Breast epithelium (tissue), 4 donors: ENCODE results near the gene MB21D2. TPM values are rescaled to one million over a fixed set of nuclear protein-coding genes. Genes with fewer than 3 reads are reported as not detected.

Source experiments
- DNase-seq, 2 donors: peaks; one replicate each; pipeline ENCODE4 v3.0.0-alpha.2; 2019; ENCODE audit warnings: low spot score in 2 of 2
- H3K27ac ChIP-seq, 2 donors: fragments of 200-600 bp; sonication (generic) in 1 of 2; one replicate each; pipeline ENCODE4 v1.5.1; 2016 to 2019; ENCODE audit warnings: mild to moderate bottlenecking in 1 of 2
- H3K27me3 ChIP-seq, 2 donors: fragments of 200-600 bp; sonication (generic) in 1 of 2; one replicate each; pipeline versions ENCODE4 v1.5.1 to v1.6.0; 2017 to 2019; ENCODE audit warnings: control low read depth in 1 of 2, mild to moderate bottlenecking in 1 of 2
- H3K36me3 ChIP-seq: fragments of 200-600 bp; one replicate; pipeline ENCODE4 v1.5.1; 2019
- H3K4me1 ChIP-seq, 2 donors: fragments of 200-600 bp; sonication (generic); one replicate each; pipeline ENCODE4 v1.5.1; 2016 to 2019; ENCODE audit warnings: control low read depth in 1 of 2
- H3K4me3 ChIP-seq, 3 donors: fragments of 200-600 bp; sonication (generic); 1 replicate in 2 of 3; 2 replicates in 1 of 3; pipeline ENCODE4 v1.5.1; 2016 to 2019; ENCODE audit warnings: mild to moderate bottlenecking in 3 of 3, moderate library complexity in 2 of 3
- H3K9me3 ChIP-seq, 2 donors: fragments of 200-600 bp; sonication (generic) in 1 of 2; one replicate each; pipeline ENCODE4 v1.5.1; 2016 to 2019; ENCODE audit warnings: control low read depth in 1 of 2
- CTCF ChIP-seq, 3 donors: fragments of 450-650 bp; IDR thresholded peaks; one replicate each; pipeline ENCODE4 v1.5.1; 2016 to 2017; ENCODE audit warnings: antibody characterized with exemption in 3 of 3, mild to moderate bottlenecking in 3 of 3, moderate library complexity in 3 of 3
- POLR2A ChIP-seq: fragments of 450-650 bp; IDR thresholded peaks from one replicate; pipeline ENCODE4 v1.6.1; 2016; ENCODE audit warnings: antibody characterized with exemption, mild to moderate bottlenecking, moderate library complexity
- POLR2AphosphoS5 ChIP-seq, 3 donors: sonication (generic); formaldehyde crosslinking; IDR thresholded peaks; one replicate each; pipeline ENCODE4 v1.6.1; 2017; ENCODE audit warnings: antibody characterized with exemption in 3 of 3
- intact Hi-C: fragments of 100-400 bp; cut with DNase I; formaldehyde crosslinking; loops from one replicate; pipeline ENCODE4 v1.15.1; 2023; ENCODE audit warnings: low total_unique reads
- total RNA-seq, 3 donors: library from RNA; depleted of rRNA; stranded (reverse); fragments of >200 nt; gene quantifications; one replicate each; pipeline ENCODE4 v1.1.0, GENCODE V29; 2016

MB21D2 gene
- total RNA-seq, 3 donors from 2014 or later, result 4.0 to 11.9 (median 6.2) TPM

GRCh38 chr3:192835818-192836815 is 81.5 kb downstream of the MB21D2 start:
- Histone ChIP-seq H3K4me1 (no peaks in the 10 kb centered on the region), H3K36me3 (no peaks in the 10 kb centered on the region), H3K9me3 (no peaks in the 10 kb centered on the region), H3K4me3 (no peak overlapping the region), H3K27ac (no peak overlapping the region), H3K27me3 (no peaks in the 10 kb centered on the region)
- no peak for TF ChIP-seq CTCF (IDR thresholded peaks at IDR 0.05)
- TF ChIP-seq POLR2A, result no peak
- no peak for TF ChIP-seq POLR2AphosphoS5 (IDR thresholded peaks at IDR 0.05)
- DNase-seq, result no peak
- intact Hi-C loops, result no loop called here

- no peak overlapping the region for H3K27ac ChIP-seq
- no peaks in the 10 kb centered on the region for H3K27me3 ChIP-seq
- no peak overlapping the region for H3K4me3 ChIP-seq
- no peaks in the 10 kb centered on the region for H3K4me1 ChIP-seq
- intact Hi-C loops, result no loop called here
- TF ChIP-seq CTCF (IDR thresholded peaks at IDR 0.05), result no peak
- no peak for TF ChIP-seq POLR2A
- TF ChIP-seq POLR2AphosphoS5 (IDR thresholded peaks at IDR 0.05), result no peak
- no peak for DNase-seq
- H3K36me3 ChIP-seq, result no peaks in the 10 kb centered on the region
- H3K9me3 ChIP-seq, result no peaks in the 10 kb centered on the region
Observed at GRCh38 chr3:192834428-192834827, 83.2 kb downstream of the MB21D2 start.

DNA sequence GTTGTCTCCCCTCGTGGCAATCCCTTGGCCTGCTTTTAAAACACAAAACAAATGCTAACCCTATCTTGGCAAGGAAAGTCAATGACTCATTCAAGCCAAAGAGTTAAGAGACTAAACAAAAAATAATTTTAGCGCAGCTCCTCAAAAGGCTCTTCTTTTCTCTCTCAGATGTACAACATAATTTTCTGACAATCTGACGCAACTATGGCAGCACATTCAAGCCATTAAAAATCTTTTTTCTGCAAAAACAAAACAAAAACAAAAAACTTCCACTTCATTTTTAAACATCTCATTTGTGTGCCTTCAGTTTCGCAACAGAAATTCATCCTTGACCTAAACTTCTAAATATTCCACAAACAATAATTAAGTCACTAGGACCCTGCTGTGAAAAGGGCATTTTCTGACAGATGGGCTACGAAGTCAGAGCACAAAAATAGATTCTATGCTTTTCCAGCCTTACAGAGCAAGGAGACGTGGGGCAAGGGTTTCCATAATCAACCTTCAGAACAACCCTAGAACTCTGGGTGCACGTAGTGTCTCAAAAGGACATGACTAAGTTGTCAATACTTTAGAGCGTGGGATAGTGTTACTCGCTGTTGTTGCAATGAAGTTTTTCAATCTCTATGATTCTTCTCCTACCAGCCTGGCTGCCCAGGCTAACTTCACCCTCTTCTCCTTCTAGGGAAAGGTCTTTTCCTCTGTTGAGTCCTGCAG is 84.3 kb downstream of the MB21D2 start:
- H3K36me3 ChIP-seq, result no peaks in the 10 kb centered on the region
- intact Hi-C loops, result no loop called here
- H3K4me3 ChIP-seq, result no peak overlapping the region
- no peak for DNase-seq
- H3K27me3 ChIP-seq, result no peaks in the 10 kb centered on the region
- peak overlapping the region; percentile 34 to 49 for H3K27ac ChIP-seq
- H3K4me1 ChIP-seq, result no peaks in the 10 kb centered on the region
- TF ChIP-seq CTCF (IDR thresholded peaks at IDR 0.05), result no peak
- TF ChIP-seq POLR2A, result no peak
- TF ChIP-seq POLR2AphosphoS5 (IDR thresholded peaks at IDR 0.05), result no peak
- H3K9me3 ChIP-seq, result no peaks in the 10 kb centered on the region

DNA sequence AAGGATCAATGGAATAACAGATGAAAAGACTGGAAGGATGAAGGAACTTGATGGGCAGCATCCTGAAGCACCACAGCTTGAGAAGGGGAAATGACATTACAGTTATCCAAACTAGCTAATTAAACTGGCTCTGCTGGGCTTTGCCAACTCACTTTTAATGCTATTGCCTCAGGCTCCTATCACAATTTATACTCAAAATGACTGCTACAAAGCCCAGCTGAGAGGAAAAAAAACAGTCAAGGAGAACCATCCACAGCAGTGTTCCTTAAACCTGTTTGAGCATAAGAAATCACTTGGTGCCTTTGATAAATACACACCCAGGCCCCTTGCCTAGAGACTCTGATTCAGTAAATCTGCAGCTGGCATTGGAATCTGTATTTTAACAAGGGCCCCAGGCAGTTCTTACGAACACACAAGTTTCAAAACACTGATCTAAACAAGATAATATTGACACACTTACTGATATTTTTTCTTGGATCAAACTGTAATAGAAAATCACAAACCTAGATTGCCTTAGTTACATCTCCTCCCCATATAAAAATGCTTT is 85.8 kb downstream of the MB21D2 start:
- Histone ChIP-seq H3K4me1 (no peaks in the 10 kb centered on the region), H3K36me3 (no peaks in the 10 kb centered on the region), H3K27ac (no peak overlapping the region), H3K9me3 (no peaks in the 10 kb centered on the region), H3K4me3 (no peak overlapping the region), H3K27me3 (no peaks in the 10 kb centered on the region)
- DNase-seq, result no peak
- TF ChIP-seq POLR2AphosphoS5 (IDR thresholded peaks at IDR 0.05) (no peak), CTCF (IDR thresholded peaks at IDR 0.05) (no peak), POLR2A (no peak)
- intact Hi-C loops, result no loop called here
